ENCODE measurements around the gene SPN. TPM values are rescaled to one million over a fixed set of nuclear protein-coding genes. Genes with fewer than 3 reads are reported as not detected.
A peak's percentile ranks its signal among the peaks of the same experiment; 100 is the strongest.
"Not testable (repeated sequence)": the region's sequence is repeated elsewhere in the genome, so short reads cannot be mapped to it uniquely, and the experiment has no call there.

Gene SPN
- total RNA-seq, 1 experiment from 2014 or later, result 0.10 TPM

- DNase-seq (ENCODE audit: low spot score), result no peak
Measured at GRCh38 chr16:29646947-29647346, 16.1 kb upstream of the SPN start.

- DNase-seq (ENCODE audit: low spot score), result no peak
Measured at GRCh38 chr16:29649588-29650494, 13.2 kb upstream of the SPN start.

GRCh38 chr16:29650771-29651170 is 12.3 kb upstream of the SPN start:
- DNase-seq (ENCODE audit: low spot score), result no peak

- no peak for DNase-seq (ENCODE audit: low spot score)
Measured at GRCh38 chr16:29651774-29652349, 11.2 kb upstream of the SPN start.

GRCh38 chr16:29653471-29653870 is 9.6 kb upstream of the SPN start:
- DNase-seq (ENCODE audit: low spot score), result no peak

DNA sequence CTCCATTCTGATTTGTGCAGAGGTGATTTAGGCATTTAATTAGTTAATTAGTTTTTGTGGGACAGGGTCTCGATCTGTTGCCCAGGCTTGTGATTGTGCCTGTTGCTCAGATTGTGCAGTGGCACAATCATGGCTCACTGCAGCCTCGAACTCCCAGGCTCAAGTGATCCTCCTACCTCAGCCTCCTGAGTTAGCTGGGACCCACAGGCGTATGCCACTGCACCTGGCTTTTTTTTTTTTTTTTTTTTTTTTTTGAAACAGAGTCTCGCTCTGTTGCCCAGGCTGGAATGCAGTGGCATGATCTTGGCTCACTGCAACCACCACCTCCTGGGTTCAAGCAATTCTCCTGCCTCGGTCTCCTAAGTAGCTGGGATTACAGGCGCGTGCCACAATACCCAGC is 9.2 kb upstream of the SPN start:
- not testable (repeated sequence) for DNase-seq (ENCODE audit: low spot score)

- DNase-seq (ENCODE audit: low spot score), result no peak
Measured at GRCh38 chr16:29656688-29657523, 6.1 kb upstream of the SPN start.

DNA sequence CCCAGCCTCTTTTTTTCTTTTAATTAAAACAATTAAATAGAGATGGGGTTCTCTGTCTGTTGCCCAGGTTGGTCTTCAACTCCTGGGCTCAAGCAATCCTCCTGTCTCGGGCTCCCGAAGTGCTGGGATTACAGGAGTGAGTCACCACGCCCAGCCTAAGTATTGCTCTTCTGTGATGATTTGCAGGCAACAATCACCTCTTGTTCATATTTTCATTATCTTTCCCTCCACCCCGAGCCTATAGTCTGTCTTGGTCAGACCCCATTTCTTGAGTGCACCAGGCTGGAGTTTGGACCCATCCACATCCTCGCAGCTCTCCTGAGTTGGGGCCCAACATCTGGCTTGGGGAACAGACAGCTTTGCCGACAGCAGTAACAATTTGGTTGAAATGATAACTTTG is 4.3 kb upstream of the SPN start:
- no peak for DNase-seq (ENCODE audit: low spot score)

GRCh38 chr16:29662000-29662728 is 883 bp upstream of the SPN start:
- DNase-seq (ENCODE audit: low spot score), result no peak

- DNase-seq (ENCODE audit: low spot score), result no peak
Measured at GRCh38 chr16:29662729-29663015, 375 bp upstream of the SPN start.

GRCh38 chr16:29663807-29664090 is 702 bp downstream of the SPN start:
- DNase-seq (ENCODE audit: low spot score), result no peak

DNA sequence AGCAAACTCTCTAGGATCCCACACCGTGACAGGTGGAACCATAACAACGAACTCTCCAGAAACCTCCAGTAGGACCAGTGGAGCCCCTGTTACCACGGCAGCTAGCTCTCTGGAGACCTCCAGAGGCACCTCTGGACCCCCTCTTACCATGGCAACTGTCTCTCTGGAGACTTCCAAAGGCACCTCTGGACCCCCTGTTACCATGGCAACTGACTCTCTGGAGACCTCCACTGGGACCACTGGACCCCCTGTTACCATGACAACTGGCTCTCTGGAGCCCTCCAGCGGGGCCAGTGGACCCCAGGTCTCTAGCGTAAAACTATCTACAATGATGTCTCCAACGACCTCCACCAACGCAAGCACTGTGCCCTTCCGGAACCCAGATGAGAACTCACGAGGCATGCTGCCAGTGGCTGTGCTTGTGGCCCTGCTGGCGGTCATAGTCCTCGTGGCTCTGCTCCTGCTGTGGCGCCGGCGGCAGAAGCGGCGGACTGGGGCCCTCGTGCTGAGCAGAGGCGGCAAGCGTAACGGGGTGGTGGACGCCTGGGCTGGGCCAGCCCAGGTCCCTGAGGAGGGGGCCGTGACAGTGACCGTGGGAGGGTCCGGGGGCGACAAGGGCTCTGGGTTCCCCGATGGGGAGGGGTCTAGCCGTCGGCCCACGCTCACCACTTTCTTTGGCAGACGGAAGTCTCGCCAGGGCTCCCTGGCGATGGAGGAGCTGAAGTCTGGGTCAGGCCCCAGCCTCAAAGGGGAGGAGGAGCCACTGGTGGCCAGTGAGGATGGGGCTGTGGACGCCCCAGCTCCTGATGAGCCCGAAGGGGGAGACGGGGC is 1.3 kb downstream of the SPN start:
- DNase-seq (ENCODE audit: low spot score), result no peak

DNA sequence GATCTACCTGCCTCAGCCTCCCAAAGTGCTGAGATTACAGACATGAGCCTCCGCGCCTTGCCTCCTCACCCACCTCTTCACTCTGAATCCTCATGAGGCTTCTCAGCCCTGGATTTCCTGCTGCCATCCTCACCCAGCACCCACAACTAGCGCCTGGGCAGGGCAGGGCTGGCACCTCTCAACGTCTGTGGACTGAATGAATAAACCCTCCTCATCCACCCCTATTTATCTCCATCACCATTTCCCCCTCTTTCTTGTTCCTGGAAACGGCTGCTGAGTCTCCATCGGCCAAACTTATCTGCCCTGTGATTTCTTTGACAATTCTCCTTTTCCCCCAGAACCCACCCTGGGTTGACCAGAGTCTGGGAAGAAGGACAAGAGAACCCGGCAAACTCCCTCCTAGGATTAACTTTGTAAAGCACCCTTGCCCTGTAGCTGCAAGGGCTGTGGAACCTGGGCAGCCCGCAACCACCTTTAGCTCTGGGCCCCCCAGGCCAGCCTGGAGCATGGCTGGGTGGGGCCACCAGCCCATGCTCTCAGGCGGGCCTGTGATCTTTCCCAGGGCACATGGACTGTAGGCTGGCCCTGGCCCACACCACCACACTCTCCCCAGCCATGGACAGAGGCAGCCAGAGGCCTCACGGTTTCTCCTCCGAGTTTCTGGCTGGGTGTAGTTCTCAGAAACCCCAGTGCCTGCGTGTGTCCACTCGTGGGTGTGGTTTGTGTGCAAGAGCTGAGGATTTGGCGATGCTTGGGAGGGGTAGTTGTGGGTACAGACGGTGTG is 2.4 kb downstream of the SPN start:
- DNase-seq (ENCODE audit: low spot score), result no peak

DNA sequence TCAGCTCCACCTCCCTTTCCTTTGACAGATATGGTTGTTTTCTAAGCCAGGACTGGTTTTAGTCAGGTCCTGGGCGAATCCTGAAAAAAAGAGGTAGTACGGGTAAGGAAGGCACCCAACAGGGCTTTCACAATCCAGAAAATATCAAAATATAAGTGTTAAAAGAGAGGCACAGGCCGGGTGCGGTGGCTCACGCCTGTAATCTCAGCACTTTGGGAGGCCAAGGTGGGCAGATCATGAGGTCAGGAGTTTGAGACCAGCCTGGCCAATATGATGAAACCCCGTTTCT is 4.2 kb downstream of the SPN start:
- DNase-seq (ENCODE audit: low spot score), result not testable (repeated sequence)

GRCh38 chr16:29667755-29668154 is 4.7 kb downstream of the SPN start:
- no peak for DNase-seq (ENCODE audit: low spot score)

DNA sequence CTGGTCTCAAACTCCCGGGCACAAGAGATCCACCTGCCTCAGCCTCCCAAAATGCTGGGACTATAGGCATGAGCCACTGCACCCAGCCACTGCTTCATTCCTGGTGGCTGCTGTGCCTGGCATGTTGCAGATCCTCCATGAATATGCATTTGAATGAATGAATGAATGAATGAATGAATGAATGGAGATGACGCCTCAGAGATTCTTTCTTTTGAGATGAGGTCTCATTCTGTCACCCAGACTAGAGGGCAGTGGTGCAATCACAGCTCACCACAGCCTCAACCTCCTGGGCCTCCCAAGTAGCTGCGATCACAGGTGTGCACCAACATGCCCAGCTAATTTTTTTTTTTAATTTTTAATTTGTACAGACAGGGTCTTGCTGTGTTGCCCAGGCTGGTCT is 5.2 kb downstream of the SPN start:
- no peak for DNase-seq (ENCODE audit: low spot score)

GRCh38 chr16:29673501-29673900 is 10.5 kb downstream of the SPN start:
- DNase-seq (ENCODE audit: low spot score), result no peak

DNA sequence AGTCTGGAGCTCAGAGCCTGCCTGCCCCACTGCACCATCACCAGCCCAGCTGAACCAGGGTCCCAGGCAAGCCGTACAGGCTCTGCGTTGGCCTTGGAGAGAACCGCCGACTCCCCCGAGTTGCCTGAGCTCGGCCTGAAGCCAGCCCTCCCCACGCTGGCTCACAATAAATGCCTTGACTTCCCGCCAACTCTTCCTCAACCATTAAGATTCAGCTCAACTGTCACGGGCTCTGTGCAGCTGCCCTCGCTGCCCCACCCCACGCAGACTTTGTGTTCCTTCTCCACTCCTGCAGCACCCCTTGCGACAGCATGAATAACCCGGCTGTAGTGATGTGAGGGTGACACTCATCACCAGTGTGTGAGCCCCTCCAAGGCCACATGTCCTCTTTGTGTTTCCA is 11.1 kb downstream of the SPN start:
- no peak for DNase-seq (ENCODE audit: low spot score)

DNA sequence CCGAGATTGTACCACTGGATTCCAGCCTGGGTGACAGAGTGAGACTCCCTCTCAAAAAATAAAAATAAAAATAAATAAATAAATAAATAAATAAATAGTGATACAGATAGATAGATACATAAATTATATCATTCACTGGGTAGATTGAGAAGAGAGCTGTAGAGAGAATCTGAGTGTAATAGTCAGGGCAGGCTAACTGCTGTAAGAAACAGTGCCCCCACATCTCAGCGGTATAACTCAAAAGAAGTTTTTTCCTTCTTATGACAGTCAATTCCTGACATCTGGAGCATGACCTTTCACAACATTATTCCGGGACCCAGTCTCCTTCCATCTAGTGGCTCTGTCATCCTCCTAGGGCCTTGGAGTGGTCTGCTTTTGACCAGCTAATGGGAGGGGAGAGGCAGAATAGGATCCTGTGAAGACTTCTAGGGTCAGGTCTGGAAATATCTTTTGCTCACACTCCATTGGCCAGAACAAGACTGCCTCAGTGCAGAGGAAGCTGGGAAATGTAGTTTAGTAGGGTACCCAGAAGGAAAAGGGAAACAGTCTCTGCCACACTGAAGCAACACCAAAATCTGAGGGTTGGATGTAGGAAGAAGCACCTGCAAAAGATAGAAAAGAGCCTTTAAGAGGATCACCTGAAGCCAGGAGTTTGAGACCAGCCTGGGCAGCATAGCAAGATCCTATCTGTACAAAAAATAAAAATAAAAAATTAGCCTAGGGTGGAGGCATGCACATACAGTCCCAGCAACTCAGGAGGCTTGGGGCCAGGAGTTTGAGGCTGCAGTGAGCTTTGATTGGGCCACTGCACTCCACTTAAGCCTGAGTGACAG is 13.0 kb downstream of the SPN start:
- DNase-seq (ENCODE audit: low spot score), result peak; percentile 42

Measured in HT-29 (cell line).